ENCODE measurements around the gene MT1X.

DNA sequence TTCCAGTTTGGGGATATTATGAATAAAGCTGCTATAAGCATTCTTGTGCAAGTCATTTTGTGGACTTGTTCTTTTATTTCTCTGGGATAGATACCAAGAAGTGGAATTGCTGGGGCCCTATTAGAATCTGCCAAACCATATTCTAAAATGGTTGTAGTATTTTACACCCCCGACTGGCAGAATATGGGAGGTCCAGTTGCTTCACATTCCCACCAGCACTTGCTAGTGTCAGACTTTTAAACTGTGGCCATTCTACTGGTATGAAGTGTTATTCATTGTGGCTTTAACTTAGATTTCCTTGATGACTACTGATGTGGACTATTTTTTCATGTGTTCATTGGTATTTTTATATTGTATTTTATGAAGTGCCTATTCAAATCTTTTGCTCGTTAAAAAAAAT, 29.6 kb downstream of the MT1X start:
- no peak for TF ChIP-seq AFF4 (CRISPR knock-in tag; IDR thresholded peaks at IDR 0.05; ENCODE audit: borderline replicate concordance)
- TF ChIP-seq, protein P1, sequence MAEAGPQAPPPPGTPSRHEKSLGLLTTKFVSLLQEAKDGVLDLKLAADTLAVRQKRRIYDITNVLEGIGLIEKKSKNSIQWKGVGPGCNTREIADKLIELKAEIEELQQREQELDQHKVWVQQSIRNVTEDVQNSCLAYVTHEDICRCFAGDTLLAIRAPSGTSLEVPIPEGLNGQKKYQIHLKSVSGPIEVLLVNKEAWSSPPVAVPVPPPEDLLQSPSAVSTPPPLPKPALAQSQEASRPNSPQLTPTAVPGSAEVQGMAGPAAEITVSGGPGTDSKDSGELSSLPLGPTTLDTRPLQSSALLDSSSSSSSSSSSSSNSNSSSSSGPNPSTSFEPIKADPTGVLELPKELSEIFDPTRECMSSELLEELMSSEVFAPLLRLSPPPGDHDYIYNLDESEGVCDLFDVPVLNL (CRISPR knock-in tag; IDR thresholded peaks at IDR 0.05; ENCODE audit: borderline replicate concordance, low read depth) = no peak
